Thyroid gland (tissue), 4 donors: Measurements from ENCODE around the gene TTC39B.

Experiments
- POLR2A ChIP-seq, 2 donors: fragments of 450-650 bp; IDR thresholded peaks; one replicate each; pipeline ENCODE4 v1.6.1; 2017; ENCODE audit warnings: antibody characterized with exemption in 2 of 2, mild to moderate bottlenecking in 2 of 2, moderate library complexity in 1 of 2
- TF ChIP-seq, protein P1 (sequence below), 6 experiments: fragments of 200-600 bp in 3 of 6; fragments of 450-650 bp in 3 of 6; sonication (generic) in 3 of 6; IDR thresholded peaks; one replicate each; pipeline ENCODE4 v1.5.1; 2016 to 2019; ENCODE audit warnings: antibody characterized with exemption in 6 of 6, mild to moderate bottlenecking in 2 of 6, inconsistent platforms in 1 of 6, moderate library complexity in 1 of 6

DNA sequence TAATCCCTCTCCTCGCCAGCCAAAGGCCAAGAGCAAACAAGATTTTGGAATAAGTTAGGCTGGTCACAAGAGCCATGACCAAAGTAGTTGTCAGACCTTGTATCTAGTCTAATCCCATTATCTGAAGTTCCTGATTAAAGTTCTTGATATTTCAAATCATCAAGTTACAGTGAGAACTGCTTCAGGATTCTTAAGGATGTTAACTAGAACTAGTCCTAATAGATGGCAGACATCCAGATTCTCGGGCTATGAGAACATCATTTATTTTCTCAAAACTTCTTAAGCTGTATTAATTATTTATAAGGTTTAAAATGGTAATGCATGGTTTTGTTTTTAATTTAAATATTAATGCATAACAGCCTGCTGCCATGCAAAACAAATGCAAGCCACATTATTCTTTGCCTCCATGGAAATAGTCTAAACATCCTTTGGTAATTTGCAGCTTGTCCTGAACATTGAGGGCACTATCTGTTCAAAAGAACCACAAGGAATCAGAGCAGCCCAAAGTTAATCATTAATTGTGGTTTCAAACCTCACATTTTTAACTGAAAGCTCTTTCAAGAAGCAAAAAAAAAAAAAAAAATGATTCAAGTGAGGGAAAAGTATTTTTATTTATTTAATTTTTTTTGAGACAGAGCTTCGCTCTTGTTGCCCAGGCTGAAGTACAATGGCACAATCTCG, 95.1 kb downstream of the TTC39B start:
- TF ChIP-seq, protein P1, sequence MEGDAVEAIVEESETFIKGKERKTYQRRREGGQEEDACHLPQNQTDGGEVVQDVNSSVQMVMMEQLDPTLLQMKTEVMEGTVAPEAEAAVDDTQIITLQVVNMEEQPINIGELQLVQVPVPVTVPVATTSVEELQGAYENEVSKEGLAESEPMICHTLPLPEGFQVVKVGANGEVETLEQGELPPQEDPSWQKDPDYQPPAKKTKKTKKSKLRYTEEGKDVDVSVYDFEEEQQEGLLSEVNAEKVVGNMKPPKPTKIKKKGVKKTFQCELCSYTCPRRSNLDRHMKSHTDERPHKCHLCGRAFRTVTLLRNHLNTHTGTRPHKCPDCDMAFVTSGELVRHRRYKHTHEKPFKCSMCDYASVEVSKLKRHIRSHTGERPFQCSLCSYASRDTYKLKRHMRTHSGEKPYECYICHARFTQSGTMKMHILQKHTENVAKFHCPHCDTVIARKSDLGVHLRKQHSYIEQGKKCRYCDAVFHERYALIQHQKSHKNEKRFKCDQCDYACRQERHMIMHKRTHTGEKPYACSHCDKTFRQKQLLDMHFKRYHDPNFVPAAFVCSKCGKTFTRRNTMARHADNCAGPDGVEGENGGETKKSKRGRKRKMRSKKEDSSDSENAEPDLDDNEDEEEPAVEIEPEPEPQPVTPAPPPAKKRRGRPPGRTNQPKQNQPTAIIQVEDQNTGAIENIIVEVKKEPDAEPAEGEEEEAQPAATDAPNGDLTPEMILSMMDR (IDR thresholded peaks at IDR 0.05): no peak
- no peak for TF ChIP-seq POLR2A (IDR thresholded peaks at IDR 0.05)
